Measurements from ENCODE around the gene TRAPPC8. TPM values are rescaled to one million over a fixed set of nuclear protein-coding genes. Genes with fewer than 3 reads are reported as not detected.

Gene TRAPPC8
- total RNA-seq, 4 donors from 2014 or later: 15.5 to 38.1 (median 31.2) TPM

DNA sequence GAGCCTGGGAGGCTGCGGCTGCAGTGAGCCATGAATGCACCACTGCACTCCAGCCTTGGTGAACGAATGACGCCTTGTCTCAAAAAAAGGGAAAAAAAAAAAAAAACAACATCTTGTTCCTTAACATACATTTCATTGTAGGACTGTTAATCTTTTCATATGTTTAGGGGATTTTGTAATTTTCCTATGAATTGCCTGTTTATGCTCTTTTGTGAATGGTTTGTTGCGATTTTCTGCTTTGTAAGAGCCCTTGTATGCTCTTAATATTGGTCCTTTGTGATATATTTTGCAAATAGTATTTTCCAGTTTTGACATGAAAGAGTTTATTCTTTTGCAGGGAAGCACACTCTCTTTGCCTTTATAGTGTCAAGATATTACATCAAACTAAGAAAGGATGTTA, 50.0 kb downstream of the TRAPPC8 start:
- H3K27ac ChIP-seq: no peak overlapping the region
- intact Hi-C loops (cut with DNase I): no loop called here
- no peak for DNase-seq
- H3K36me3 ChIP-seq: peaks cover 0 to 96% (median 6%) of the 10 kb centered on the region in 3 donors
- H3K4me3 ChIP-seq: no peak overlapping the region
- no peak for TF ChIP-seq POLR2A (IDR thresholded peaks at IDR 0.05)
- TF ChIP-seq, protein P1, sequence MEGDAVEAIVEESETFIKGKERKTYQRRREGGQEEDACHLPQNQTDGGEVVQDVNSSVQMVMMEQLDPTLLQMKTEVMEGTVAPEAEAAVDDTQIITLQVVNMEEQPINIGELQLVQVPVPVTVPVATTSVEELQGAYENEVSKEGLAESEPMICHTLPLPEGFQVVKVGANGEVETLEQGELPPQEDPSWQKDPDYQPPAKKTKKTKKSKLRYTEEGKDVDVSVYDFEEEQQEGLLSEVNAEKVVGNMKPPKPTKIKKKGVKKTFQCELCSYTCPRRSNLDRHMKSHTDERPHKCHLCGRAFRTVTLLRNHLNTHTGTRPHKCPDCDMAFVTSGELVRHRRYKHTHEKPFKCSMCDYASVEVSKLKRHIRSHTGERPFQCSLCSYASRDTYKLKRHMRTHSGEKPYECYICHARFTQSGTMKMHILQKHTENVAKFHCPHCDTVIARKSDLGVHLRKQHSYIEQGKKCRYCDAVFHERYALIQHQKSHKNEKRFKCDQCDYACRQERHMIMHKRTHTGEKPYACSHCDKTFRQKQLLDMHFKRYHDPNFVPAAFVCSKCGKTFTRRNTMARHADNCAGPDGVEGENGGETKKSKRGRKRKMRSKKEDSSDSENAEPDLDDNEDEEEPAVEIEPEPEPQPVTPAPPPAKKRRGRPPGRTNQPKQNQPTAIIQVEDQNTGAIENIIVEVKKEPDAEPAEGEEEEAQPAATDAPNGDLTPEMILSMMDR (IDR thresholded peaks at IDR 0.05): no peak
- no peaks in the 10 kb centered on the region for H3K4me1 ChIP-seq
- H3K9me3 ChIP-seq: no peaks in the 10 kb centered on the region
- 95 to 99% methylated on average over 4 of the region's 4 CpGs for WGBS, 2 donors
- no peaks in the 10 kb centered on the region for H3K27me3 ChIP-seq

GRCh38 chr18:31891566-31891965, 51.4 kb downstream of the TRAPPC8 start:
- H3K36me3 ChIP-seq: peaks cover 0 to 96% (median 2%) of the 10 kb centered on the region in 3 donors
- H3K27me3 ChIP-seq: no peaks in the 10 kb centered on the region
- H3K4me1 ChIP-seq: no peaks in the 10 kb centered on the region
- no peak for TF ChIP-seq POLR2A (IDR thresholded peaks at IDR 0.05)
- TF ChIP-seq, protein P1 (IDR thresholded peaks at IDR 0.05): no peak
- intact Hi-C loops (cut with DNase I): no loop called here
- H3K4me3 ChIP-seq: no peak overlapping the region
- no peak for DNase-seq
- no peaks in the 10 kb centered on the region for H3K9me3 ChIP-seq
- 95% methylated on average over 3 of the region's 3 CpGs for WGBS, 2 donors
- no peak overlapping the region for H3K27ac ChIP-seq

GRCh38 chr18:31884020-31884419, 58.9 kb downstream of the TRAPPC8 start:
- no peak for TF ChIP-seq POLR2A (IDR thresholded peaks at IDR 0.05)
- TF ChIP-seq, protein P1 (IDR thresholded peaks at IDR 0.05): no peak
- Histone ChIP-seq H3K4me1 (no peaks in the 10 kb centered on the region), H3K4me3 (no peak overlapping the region), H3K27ac (no peak overlapping the region), H3K9me3 (peaks cover 0 to 10% (median 0%) of the 10 kb centered on the region in 3 donors), H3K36me3 (peaks cover 0 to 99% (median 5%) of the 10 kb centered on the region in 3 donors), H3K27me3 (no peaks in the 10 kb centered on the region)
- 95 to 97% methylated on average over 4 of the region's 4 CpGs for WGBS, 2 donors
- no peak for DNase-seq
- intact Hi-C loops (cut with DNase I): no loop called here

GRCh38 chr18:31880186-31880898, 62.6 kb downstream of the TRAPPC8 start:
- WGBS, 2 donors: 100% methylated on average over 1 of the region's 1 CpG
- peaks cover 0 to 10% (median 0%) of the 10 kb centered on the region in 3 donors for H3K9me3 ChIP-seq
- no peak overlapping the region for H3K27ac ChIP-seq
- TF ChIP-seq POLR2A (IDR thresholded peaks at IDR 0.05): no peak
- TF ChIP-seq, protein P1 (IDR thresholded peaks at IDR 0.05): no peak
- peaks cover 0 to 99% (median 8%) of the 10 kb centered on the region in 3 donors for H3K36me3 ChIP-seq
- H3K4me1 ChIP-seq: no peaks in the 10 kb centered on the region
- H3K4me3 ChIP-seq: no peak overlapping the region
- H3K27me3 ChIP-seq: no peaks in the 10 kb centered on the region
- no peak for DNase-seq
- intact Hi-C loops (cut with DNase I): no loop called here

DNA sequence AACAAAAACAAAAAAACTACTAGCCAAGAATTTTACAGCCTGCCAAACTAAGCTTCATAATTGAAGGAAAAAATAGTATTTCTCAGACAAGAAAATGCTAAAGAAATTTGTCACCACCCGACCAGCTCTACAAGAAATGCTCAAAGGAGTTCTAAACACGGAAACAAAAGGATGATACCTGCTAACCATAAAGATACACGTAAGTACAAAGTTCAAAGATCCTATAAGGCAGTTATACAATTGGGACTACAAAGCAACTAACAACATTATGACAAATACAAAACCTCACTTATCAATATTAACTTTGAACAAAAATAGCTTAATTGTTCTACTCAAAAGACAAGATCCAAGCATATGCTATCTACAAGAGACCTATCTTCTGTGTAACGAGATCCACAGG, 64.6 kb downstream of the TRAPPC8 start:
- H3K4me3 ChIP-seq: no peak overlapping the region
- intact Hi-C loops (cut with DNase I): no loop called here
- TF ChIP-seq, protein P1 (IDR thresholded peaks at IDR 0.05): no peak
- no peak for TF ChIP-seq POLR2A (IDR thresholded peaks at IDR 0.05)
- peaks cover 0 to 10% (median 0%) of the 10 kb centered on the region in 3 donors for H3K9me3 ChIP-seq
- DNase-seq: no peak
- WGBS, 2 donors: 94 to 95% methylated on average over 4 of the region's 4 CpGs
- H3K27me3 ChIP-seq: no peaks in the 10 kb centered on the region
- peaks cover under 1 to 99% (median 6%) of the 10 kb centered on the region in 3 donors for H3K36me3 ChIP-seq
- H3K4me1 ChIP-seq: no peaks in the 10 kb centered on the region
- no peak overlapping the region for H3K27ac ChIP-seq

Measured in esophagus squamous epithelium (tissue), 5 donors.